Bronchial epithelial cell (primary cell): ENCODE results near the gene SEMA5B. TPM values are rescaled to one million over a fixed set of nuclear protein-coding genes. Genes with fewer than 3 reads are reported as not detected.

Experiments used
- DNase-seq: peaks from one replicate; pipeline ENCODE4 v3.0.0-alpha.2; 2010; ENCODE audit warnings: low read depth
- FAIRE-seq: peaks from 2 replicates; lab custom pipeline; 2011; peaks lifted over from hg19 to GRCh38; lab: Jason Lieb, UNC
- H3K27me3 ChIP-seq: 2 replicates; pipeline ENCODE4 v1.5.1; 2011; ENCODE audit warnings: low read length; ENCODE audit not compliant: control insufficient read depth, insufficient read depth
- H3K36me3 ChIP-seq: 2 replicates; pipeline ENCODE4 v1.5.1; 2011; ENCODE audit warnings: low read length; ENCODE audit not compliant: control insufficient read depth, insufficient read depth
- H3K4me3 ChIP-seq: 2 replicates; pipeline ENCODE4 v1.5.1; 2011; ENCODE audit warnings: mild to moderate bottlenecking, low read depth, low read length, control low read depth
- total RNA-seq: library from RNA; depleted of rRNA; stranded (reverse); fragments of >200 nt; gene quantifications from 2 replicates; pipeline ENCODE4 v1.2.1, GENCODE V29; 2014
- TF ChIP-seq, protein P1 (sequence below): IDR thresholded peaks from 2 replicates; pipeline ENCODE4 v1.5.1; 2011; ENCODE audit warnings: mild to moderate bottlenecking, moderate library complexity, low read length, control low read depth, inconsistent platforms; ENCODE audit not compliant: insufficient read depth, severe bottlenecking

Gene SEMA5B
- total RNA-seq, 1 donor from 2014 or later = under 0.01 TPM

DNA sequence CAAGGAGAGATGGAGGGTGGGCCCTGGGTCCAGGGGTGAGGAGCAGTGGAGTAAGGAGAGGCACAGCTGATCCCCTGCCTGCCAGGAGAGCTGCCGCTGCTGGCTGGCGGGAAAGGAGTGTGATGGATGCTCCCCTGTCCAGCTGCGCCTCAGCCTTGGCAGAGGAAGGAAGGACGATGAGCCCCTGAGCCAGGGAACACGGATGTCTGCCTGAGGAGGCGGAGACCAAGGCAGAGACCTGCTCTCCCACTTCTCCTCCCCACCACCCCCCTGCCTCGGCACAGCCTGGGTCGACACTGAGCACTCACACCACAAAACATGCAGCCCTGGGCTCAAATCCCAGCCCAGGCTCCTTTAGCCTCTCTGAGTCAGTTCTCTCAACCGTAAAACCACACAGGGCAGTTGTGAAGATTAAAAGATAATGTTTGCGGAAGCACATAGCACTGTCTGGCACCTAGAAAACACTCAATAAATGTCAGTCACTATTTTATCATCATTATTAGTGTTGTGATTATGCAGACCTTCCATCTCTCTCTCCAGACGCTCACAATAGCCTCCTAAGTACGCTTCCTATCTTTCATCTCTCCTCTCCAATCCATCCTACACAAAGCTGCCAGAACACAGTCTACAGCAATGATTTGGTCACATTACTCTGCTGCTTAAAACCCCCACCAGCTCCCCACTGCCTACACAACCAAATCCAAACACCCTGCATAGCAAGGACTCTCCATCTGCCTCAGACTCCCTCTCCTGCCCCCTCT lies 52.2 kb downstream of the SEMA5B start:
- DNase-seq (peak; percentile 19), FAIRE-seq (no peak)
- Histone ChIP-seq H3K36me3 (no peaks in the 10 kb centered on the region), H3K27me3 (no peaks in the 10 kb centered on the region), H3K4me3 (no peak overlapping the region)
- TF ChIP-seq, protein P1, sequence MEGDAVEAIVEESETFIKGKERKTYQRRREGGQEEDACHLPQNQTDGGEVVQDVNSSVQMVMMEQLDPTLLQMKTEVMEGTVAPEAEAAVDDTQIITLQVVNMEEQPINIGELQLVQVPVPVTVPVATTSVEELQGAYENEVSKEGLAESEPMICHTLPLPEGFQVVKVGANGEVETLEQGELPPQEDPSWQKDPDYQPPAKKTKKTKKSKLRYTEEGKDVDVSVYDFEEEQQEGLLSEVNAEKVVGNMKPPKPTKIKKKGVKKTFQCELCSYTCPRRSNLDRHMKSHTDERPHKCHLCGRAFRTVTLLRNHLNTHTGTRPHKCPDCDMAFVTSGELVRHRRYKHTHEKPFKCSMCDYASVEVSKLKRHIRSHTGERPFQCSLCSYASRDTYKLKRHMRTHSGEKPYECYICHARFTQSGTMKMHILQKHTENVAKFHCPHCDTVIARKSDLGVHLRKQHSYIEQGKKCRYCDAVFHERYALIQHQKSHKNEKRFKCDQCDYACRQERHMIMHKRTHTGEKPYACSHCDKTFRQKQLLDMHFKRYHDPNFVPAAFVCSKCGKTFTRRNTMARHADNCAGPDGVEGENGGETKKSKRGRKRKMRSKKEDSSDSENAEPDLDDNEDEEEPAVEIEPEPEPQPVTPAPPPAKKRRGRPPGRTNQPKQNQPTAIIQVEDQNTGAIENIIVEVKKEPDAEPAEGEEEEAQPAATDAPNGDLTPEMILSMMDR = no peak

DNA sequence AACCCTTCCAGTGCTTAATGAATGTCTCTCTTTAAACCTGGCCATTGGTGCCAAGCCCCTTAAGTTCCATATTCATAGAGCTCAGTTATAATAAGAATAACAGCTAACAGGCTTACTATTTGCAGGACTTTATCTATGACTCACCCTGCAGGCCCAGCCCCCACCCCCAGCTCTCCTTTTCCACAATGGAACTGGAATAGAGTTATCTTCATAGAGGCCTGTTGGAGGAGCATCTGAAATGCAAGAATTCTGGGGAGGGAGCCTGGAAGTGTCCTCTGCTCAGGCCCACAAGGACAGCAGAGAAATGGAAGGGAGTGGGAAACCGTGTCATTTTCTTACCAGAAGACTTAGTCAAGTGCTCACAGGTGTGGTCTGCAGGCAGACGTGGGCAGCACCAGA lies 52.8 kb downstream of the SEMA5B start:
- DNase-seq (peak; percentile 35), FAIRE-seq (no peak)
- no peaks in the 10 kb centered on the region for H3K27me3 ChIP-seq
- H3K36me3 ChIP-seq = no peaks in the 10 kb centered on the region
- H3K4me3 ChIP-seq = no peak overlapping the region
- TF ChIP-seq, protein P1 = no peak

DNA sequence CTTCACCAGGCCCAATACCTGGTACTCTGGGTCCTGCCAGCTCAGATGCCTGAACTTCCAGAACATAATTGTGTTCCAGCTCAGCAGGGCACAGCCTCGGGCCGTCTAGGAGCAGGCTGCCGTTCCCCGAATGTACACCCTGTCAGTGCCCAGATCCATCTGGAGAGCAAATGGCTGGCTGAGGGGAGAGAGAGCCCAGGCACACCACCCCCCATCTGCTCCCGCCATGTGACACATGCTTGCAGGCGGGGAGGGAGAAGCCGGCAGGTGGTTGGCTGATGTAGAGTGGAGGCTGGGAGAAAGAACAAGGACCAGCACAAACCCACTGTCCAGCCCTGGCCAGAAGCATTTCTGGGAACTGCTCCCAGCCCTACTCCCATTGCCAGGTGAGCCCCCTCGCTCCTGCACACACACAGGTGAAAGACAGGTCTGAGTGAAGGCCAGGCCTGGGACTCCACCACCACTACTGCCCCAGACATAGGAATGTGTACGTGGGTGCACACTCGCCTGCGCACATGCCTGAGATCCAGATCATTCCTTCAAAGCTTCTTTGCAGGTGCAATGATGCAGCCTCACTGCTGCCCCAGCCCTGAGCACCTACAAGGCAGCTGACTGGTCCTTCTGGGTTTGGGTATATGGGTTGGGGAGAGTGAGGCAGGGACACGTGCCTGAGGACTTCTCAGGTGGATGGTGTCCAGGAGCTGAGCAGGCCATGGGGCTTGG lies 53.5 kb downstream of the SEMA5B start:
- Histone ChIP-seq H3K36me3 (no peaks in the 10 kb centered on the region), H3K27me3 (no peaks in the 10 kb centered on the region), H3K4me3 (no peak overlapping the region)
- no peak for DNase-seq
- TF ChIP-seq, protein P1 = no peak
- FAIRE-seq = no peak

DNA sequence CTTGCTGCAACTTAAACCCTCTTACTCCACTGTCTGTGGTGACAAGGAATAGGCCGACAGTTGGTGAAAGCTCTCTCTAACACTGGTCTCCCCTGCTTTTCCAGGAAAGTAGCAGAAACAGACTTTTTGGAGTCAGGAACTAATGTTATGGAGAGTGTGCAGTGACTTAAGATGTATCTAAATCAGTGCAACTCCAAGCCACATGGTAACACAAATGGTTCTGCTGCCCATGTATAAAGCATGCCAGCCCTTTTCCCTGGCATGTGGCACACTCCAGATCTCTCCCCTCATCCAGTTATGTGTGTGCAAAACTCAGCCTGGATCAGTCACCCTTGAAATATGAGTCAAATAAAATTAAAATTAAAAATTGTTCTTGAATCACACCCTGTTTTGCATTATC lies 55.4 kb downstream of the SEMA5B start:
- no peaks in the 10 kb centered on the region for H3K36me3 ChIP-seq
- TF ChIP-seq, protein P1 = no peak
- DNase-seq (no peak), FAIRE-seq (no peak)
- no peaks in the 10 kb centered on the region for H3K27me3 ChIP-seq
- H3K4me3 ChIP-seq = no peak overlapping the region

DNA sequence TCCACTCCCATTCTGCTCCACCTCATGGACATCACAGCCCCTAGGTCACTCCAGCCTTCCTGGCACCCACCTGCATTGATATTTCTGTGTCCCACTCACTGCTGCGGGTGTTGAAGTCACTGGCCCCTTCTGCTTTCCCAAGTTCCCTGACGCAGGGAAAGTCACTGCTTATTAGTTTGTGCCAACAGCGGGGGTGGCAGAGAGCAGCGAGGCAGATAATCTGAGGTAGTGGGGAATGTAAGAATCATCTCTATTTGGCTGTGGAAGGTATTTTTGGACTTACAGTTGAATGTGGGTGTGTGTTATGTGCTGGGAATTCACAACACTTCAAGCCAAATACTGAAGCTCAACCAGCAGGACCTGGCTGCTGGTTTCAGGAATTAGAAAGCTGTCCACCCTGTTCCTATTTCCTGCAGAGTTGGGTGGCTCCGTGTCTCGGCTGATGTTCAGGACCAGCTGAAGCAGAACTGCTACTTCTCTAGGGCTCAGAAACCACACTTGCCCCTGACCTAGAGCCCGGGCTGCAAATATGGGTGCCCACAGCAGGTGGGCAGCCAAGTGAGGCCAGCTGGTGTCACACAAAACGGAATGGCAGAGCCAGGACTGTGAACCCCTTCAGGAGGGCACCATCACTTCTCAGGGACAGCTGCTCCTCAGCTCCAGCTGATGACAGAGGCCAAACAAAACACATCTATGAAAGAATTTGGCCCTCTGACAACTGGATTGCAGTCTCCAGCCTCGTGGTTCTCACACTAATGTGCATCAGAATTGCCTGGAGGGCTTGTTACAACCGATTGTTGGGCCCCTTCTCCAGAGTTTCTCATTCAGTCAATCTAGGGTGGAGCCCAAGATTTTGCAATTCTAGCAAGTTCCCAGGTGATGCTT lies 57.7 kb downstream of the SEMA5B start:
- no peak for FAIRE-seq
- peak; percentile 63 for DNase-seq
- TF ChIP-seq, protein P1 = no peak
- H3K36me3 ChIP-seq = no peaks in the 10 kb centered on the region
- H3K27me3 ChIP-seq = no peaks in the 10 kb centered on the region
- H3K4me3 ChIP-seq = no peak overlapping the region
